Loucy (cell line): Measurements from ENCODE around the gene CEP112.

Experiments
- CTCF ChIP-seq: fragments of 200-600 bp; sonication (generic); conservative IDR thresholded peaks from 2 replicates; pipeline ENCODE4 v1.5.1; 2014; ENCODE audit warnings: mild to moderate bottlenecking, antibody characterized with exemption, low read length
- EZH2phosphoT487 ChIP-seq: fragments of 200-600 bp; IDR thresholded peaks from 2 replicates; pipeline ENCODE4 v1.6.1; 2018; ENCODE audit warnings: antibody characterized with exemption, mild to moderate bottlenecking, moderate library complexity, borderline replicate concordance

DNA sequence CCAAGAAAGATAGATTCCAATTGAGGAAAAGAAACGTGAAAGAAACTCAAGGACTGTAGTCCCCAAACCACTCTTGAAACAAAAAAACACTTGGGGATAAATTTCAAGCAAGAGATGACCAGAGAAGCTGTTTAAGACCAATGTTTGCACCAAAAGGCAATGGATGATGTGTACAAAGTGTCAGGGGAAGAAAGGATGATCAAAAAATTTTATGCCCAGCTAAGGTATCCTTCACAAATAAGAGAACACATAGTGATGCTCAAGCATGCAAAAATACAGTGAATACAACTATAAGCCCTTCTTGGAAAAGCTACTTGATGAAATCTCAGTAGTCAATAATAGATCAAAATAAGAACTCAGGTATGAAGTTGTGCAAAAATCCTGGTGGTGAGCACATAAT, 281.1 kb downstream of the CEP112 start:
- TF ChIP-seq CTCF, result no peak
- no peak for TF ChIP-seq EZH2phosphoT487
